Mucosa of descending colon (tissue), 3 donors: ENCODE measurements around the gene IVNS1ABP. TPM values are rescaled to one million over a fixed set of nuclear protein-coding genes. Genes with fewer than 3 reads are reported as not detected.
A peak's percentile ranks its signal among the peaks of the same experiment; 100 is the strongest.

Source experiments
- ATAC-seq: fragments of 200-7000 bp; cut with Tn5 transposase; one replicate; pipeline ENCODE4 v1.9.1; 2020; ENCODE audit warnings: mild to moderate bottlenecking, moderate library complexity
- DNase-seq, 3 donors: peaks; one replicate each; pipeline ENCODE4 v3.0.0-alpha.2; 2020
- H3K36me3 ChIP-seq: fragments of 200-600 bp; one replicate; pipeline ENCODE4 v1.8.0; 2021; ENCODE audit warnings: low read depth, mild to moderate bottlenecking
- H3K4me1 ChIP-seq: fragments of 200-600 bp; one replicate; pipeline ENCODE4 v1.8.0; 2021; ENCODE audit warnings: low read depth, mild to moderate bottlenecking
- H3K4me3 ChIP-seq: fragments of 200-600 bp; one replicate; pipeline ENCODE4 v1.8.0; 2021; ENCODE audit warnings: mild to moderate bottlenecking
- H3K9me3 ChIP-seq: fragments of 200-600 bp; one replicate; pipeline ENCODE4 v1.8.0; 2021; ENCODE audit warnings: mild to moderate bottlenecking
- intact Hi-C, 2 donors: fragments of 100-400 bp; cut with DNase I in 1 of 2; cut with micrococcal nuclease in 1 of 2; formaldehyde crosslinking; loops; one replicate each; pipeline versions ENCODE4 v1.11.0 to v1.11.1; 2022; cut with DNase I, micrococcal nuclease
- total RNA-seq, 3 donors: library from RNA; stranded (reverse); fragmentation: NEBNext Ultra II Directional in 2 of 3; extraction: Animal tissue kit (Norgen Biotek cat#: 25700) in 2 of 3; gene quantifications; one replicate each; pipeline versions ENCODE4 v1.2.1 to v1.2.4, GENCODE V29; 2021 to 2023
- TF ChIP-seq, protein P1 (sequence below): fragments of 200-600 bp; IDR thresholded peaks from one replicate; pipeline ENCODE4 v1.8.0; 2022; ENCODE audit warnings: antibody characterized with exemption, mild to moderate bottlenecking
- donor health status: DM: no; HTN: no; CAD: no; lungs with moderate emphysema.
- donor health status: DM: no; HTN: no; CAD: no.
- donor health status: DM: no; HTN: yes; CAD: no.

Gene IVNS1ABP
- total RNA-seq, 3 donors from 2014 or later, result 111 to 213 (median 138) TPM

DNA sequence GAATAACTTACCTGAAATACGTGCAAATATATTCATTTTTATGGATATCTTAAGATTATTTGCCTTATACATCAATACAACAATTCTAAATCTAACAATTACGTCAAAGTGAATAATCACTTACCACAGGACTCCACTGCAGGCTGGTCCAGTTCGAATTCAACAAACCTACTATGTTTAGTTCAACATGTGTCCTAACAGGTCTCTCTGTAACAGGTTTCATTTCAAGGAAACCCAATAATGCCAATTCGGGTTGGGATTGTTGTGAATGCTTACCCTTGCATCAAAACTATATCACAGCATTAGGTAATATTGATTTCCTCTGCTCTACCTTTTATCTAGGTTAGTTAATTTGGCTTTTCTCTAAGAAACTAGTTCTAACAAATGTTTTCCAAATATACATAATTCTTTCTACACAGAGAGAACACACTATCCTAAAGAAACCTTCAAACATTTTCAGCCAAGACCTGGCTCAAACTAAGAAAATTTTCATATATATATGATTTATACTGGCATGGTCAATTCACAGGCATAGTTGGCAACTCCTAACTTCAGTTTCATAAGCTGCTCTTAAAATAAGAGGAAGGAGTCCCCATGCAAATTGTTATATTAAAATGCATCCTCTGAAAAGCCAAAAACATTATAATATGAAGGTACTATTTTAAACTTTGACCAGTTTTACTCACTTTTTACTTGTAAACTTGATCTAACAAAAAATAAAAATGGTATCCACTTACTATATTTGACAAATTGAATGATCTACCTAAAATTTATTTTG lies 4.5 kb downstream of the IVNS1ABP start:
- TF ChIP-seq, protein P1, sequence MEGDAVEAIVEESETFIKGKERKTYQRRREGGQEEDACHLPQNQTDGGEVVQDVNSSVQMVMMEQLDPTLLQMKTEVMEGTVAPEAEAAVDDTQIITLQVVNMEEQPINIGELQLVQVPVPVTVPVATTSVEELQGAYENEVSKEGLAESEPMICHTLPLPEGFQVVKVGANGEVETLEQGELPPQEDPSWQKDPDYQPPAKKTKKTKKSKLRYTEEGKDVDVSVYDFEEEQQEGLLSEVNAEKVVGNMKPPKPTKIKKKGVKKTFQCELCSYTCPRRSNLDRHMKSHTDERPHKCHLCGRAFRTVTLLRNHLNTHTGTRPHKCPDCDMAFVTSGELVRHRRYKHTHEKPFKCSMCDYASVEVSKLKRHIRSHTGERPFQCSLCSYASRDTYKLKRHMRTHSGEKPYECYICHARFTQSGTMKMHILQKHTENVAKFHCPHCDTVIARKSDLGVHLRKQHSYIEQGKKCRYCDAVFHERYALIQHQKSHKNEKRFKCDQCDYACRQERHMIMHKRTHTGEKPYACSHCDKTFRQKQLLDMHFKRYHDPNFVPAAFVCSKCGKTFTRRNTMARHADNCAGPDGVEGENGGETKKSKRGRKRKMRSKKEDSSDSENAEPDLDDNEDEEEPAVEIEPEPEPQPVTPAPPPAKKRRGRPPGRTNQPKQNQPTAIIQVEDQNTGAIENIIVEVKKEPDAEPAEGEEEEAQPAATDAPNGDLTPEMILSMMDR, result no peak
- H3K36me3 ChIP-seq, result no peaks in the 10 kb centered on the region
- no peak for ATAC-seq
- intact Hi-C loops, result loop anchor here in 1 of 2 donors (10.0 kb wide), 1 partner anchor 372 kb away; no protein-coding TSS in a partner anchor
- no peaks in the 10 kb centered on the region for H3K9me3 ChIP-seq
- no peak overlapping the region for H3K4me3 ChIP-seq
- peaks cover 23% of the 10 kb centered on the region for H3K4me1 ChIP-seq
- no peak for DNase-seq

GRCh38 chr1:185311589-185312225 lies 5.3 kb downstream of the IVNS1ABP start:
- no peak for ATAC-seq
- H3K9me3 ChIP-seq, result no peaks in the 10 kb centered on the region
- no peak for DNase-seq
- intact Hi-C loops, result loop anchor here in 1 of 2 donors (10.0 kb wide), 1 partner anchor 373 kb away; no protein-coding TSS in a partner anchor
- H3K4me1 ChIP-seq, result peaks cover 23% of the 10 kb centered on the region
- no peaks in the 10 kb centered on the region for H3K36me3 ChIP-seq
- TF ChIP-seq, protein P1, result no peak
- H3K4me3 ChIP-seq, result no peak overlapping the region

GRCh38 chr1:185309566-185309965 lies 7.5 kb downstream of the IVNS1ABP start:
- TF ChIP-seq, protein P1, result no peak
- Histone ChIP-seq H3K9me3 (no peaks in the 10 kb centered on the region), H3K4me1 (peaks cover 23% of the 10 kb centered on the region), H3K4me3 (no peak overlapping the region), H3K36me3 (peaks cover 6% of the 10 kb centered on the region)
- no peak for ATAC-seq
- peak in 1 of 3 donors; percentile 32 for DNase-seq
- intact Hi-C loops, result no loop called here

DNA sequence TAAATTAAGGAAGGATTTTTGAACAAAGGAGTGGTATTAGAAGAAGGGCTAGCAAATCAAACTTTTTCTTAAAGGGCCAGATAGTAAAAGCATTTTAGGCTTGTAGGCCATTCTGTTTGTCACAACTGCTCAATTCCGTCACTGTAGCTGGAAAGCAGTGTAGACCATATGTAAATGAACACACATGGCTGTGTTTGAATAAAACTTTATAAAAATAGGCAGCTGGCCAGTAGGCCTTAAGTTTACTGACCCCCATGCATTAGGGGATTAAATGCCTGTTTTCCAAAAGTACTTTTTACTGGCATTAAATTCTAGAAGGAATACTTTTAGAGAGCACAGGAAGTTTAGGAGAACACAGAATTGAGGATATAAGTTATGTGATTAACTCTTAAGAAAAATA lies 8.9 kb downstream of the IVNS1ABP start:
- TF ChIP-seq, protein P1, result no peak

GRCh38 chr1:185305419-185305818 lies 11.6 kb downstream of the IVNS1ABP start:
- H3K4me3 ChIP-seq, result no peak overlapping the region
- H3K4me1 ChIP-seq, result no peaks in the 10 kb centered on the region
- ATAC-seq (no peak), DNase-seq (no peak)
- TF ChIP-seq, protein P1, result no peak
- H3K9me3 ChIP-seq, result no peaks in the 10 kb centered on the region
- intact Hi-C loops, result no loop called here
- H3K36me3 ChIP-seq, result peaks cover 6% of the 10 kb centered on the region

More for the DNA sequence above, 8.9 kb downstream of the IVNS1ABP start:
- DNase-seq (no peak), ATAC-seq (no peak)
- Histone ChIP-seq H3K9me3 (no peaks in the 10 kb centered on the region), H3K4me1 (peaks cover 19% of the 10 kb centered on the region), H3K36me3 (peaks cover 6% of the 10 kb centered on the region), H3K4me3 (no peak overlapping the region)
- intact Hi-C loops, result no loop called here
